GM23338 (cell line): ENCODE data around the gene PSMD3. TPM values are rescaled to one million over a fixed set of nuclear protein-coding genes. Genes with fewer than 3 reads are reported as not detected.

ENCODE experiments used
- ATAC-seq: fragments of 200-7000 bp; cut with Tn5 transposase; 3 replicates; pipeline ENCODE4 v1.9.1; 2020
- DNase-seq: peaks from one replicate; pipeline ENCODE4 v3.0.0-alpha.2; 2015; ENCODE audit warnings: low spot score
- H2AFZ ChIP-seq: fragments of 200-600 bp; sonication (generic); 2 replicates; pipeline ENCODE4 v1.8.0; 2016; ENCODE audit warnings: antibody characterized with exemption, mild to moderate bottlenecking, moderate library complexity
- H3F3A ChIP-seq: fragments of 200-600 bp; sonication (generic); replicated peaks from 2 replicates; pipeline ENCODE4 v1.8.0; 2017; ENCODE audit warnings: antibody characterized with exemption, mixed run types, low read depth
- H3K27ac ChIP-seq: fragments of 200-600 bp; sonication (generic); 2 replicates; pipeline ENCODE4 v1.6.1; 2016; ENCODE audit warnings: low read depth
- H3K27me3 ChIP-seq: fragments of 200-600 bp; sonication (generic); 2 replicates; pipeline ENCODE4 v1.8.0; 2016; ENCODE audit warnings: mild to moderate bottlenecking, mixed run types, moderate library complexity; ENCODE audit not compliant: insufficient read depth
- H3K36me3 ChIP-seq: fragments of 200-600 bp; sonication (generic); 2 replicates; pipeline ENCODE4 v1.8.0; 2016; ENCODE audit warnings: mild to moderate bottlenecking; ENCODE audit not compliant: insufficient read depth
- H3K4me1 ChIP-seq: fragments of 200-600 bp; sonication (generic); 2 replicates; pipeline ENCODE4 v1.8.0; 2016; ENCODE audit warnings: mild to moderate bottlenecking, moderate library complexity; ENCODE audit not compliant: insufficient read depth
- H3K4me2 ChIP-seq: fragments of 200-600 bp; sonication (generic); 2 replicates; pipeline ENCODE4 v1.7.1; 2017; ENCODE audit warnings: mixed run types
- H3K4me3 ChIP-seq: fragments of 200-600 bp; sonication (generic); 2 replicates; pipeline ENCODE4 v1.6.1; 2016; ENCODE audit warnings: mixed run types
- H3K79me2 ChIP-seq: fragments of 200-600 bp; sonication (generic); replicated peaks from 2 replicates; pipeline ENCODE4 v1.8.0; 2017; ENCODE audit warnings: mild to moderate bottlenecking; ENCODE audit not compliant: insufficient read depth
- H3K9me2 ChIP-seq: fragments of 200-600 bp; sonication (generic); 2 replicates; pipeline ENCODE4 v1.8.0; 2017; ENCODE audit not compliant: insufficient read depth
- H4K20me1 ChIP-seq: fragments of 200-600 bp; sonication (generic); replicated peaks from 2 replicates; pipeline ENCODE4 v1.8.0; 2017; ENCODE audit warnings: mild to moderate bottlenecking; ENCODE audit not compliant: insufficient read depth
- H3K27ac Mint-ChIP-seq: 2 replicates; pipeline ENCODE4 v1.8.0; 2020; ENCODE audit warnings: inconsistent platforms, mild to moderate bottlenecking, moderate library complexity, mixed read lengths
- H3K27me3 Mint-ChIP-seq: 3 replicates; pipeline ENCODE4 v1.8.0; 2022; ENCODE audit warnings: low read depth, mild to moderate bottlenecking, moderate library complexity, mixed read lengths, inconsistent platforms; ENCODE audit not compliant: insufficient read depth, poor library complexity
- H3K36me3 Mint-ChIP-seq: 3 replicates; pipeline ENCODE4 v1.8.0; 2021; ENCODE audit warnings: low read depth, mild to moderate bottlenecking, inconsistent platforms, moderate library complexity, mixed read lengths
- H3K4me1 Mint-ChIP-seq: 3 replicates; pipeline ENCODE4 v1.8.0; 2020; ENCODE audit warnings: mild to moderate bottlenecking, inconsistent platforms, mixed read lengths
- H3K4me3 Mint-ChIP-seq: 3 replicates; pipeline ENCODE4 v1.8.0; 2021; ENCODE audit warnings: moderate library complexity, mild to moderate bottlenecking, inconsistent platforms, mixed read lengths
- H3K9me3 Mint-ChIP-seq: 3 replicates; pipeline ENCODE4 v1.8.0; 2020; ENCODE audit warnings: moderate library complexity, mild to moderate bottlenecking, inconsistent platforms, mixed read lengths
- CREB1 ChIP-seq: fragments of 250-450 bp; sonication (Bioruptor Pico); IDR thresholded peaks from 2 replicates; pipeline ENCODE4 v1.5.0; 2020; ENCODE audit warnings: low read depth, mild to moderate bottlenecking, moderate library complexity
- ETS1 ChIP-seq: IDR thresholded peaks from 2 replicates; pipeline ENCODE4 v1.6.1; 2016; ENCODE audit warnings: antibody characterized with exemption
- EZH2phosphoT487 ChIP-seq: fragments of 200-600 bp; sonication (generic); IDR thresholded peaks from one replicate; pipeline ENCODE4 v1.8.1; 2018; ENCODE audit warnings: antibody characterized with exemption; ENCODE audit not compliant: unreplicated experiment
- NANOG ChIP-seq: IDR thresholded peaks from 2 replicates; pipeline ENCODE4 v1.6.1; 2016; ENCODE audit warnings: antibody characterized with exemption, borderline replicate concordance
- POLR2AphosphoS5 ChIP-seq: IDR thresholded peaks from 2 replicates; pipeline ENCODE4 v1.6.1; 2016; ENCODE audit warnings: antibody characterized with exemption, low read depth
- REST ChIP-seq: IDR thresholded peaks from one replicate; pipeline ENCODE4 v1.6.1; 2018; ENCODE audit warnings: antibody characterized with exemption; ENCODE audit not compliant: unreplicated experiment
- STAT1 ChIP-seq: IDR thresholded peaks from one replicate; pipeline ENCODE4 v1.6.1; 2016; ENCODE audit warnings: antibody characterized with exemption; ENCODE audit not compliant: unreplicated experiment
- ZNF114 ChIP-seq: fragments of 250-450 bp; sonication (Bioruptor Pico); IDR thresholded peaks from 2 replicates; pipeline ENCODE4 v1.5.0; 2020; ENCODE audit warnings: mild to moderate bottlenecking, moderate library complexity
- ZNF331 ChIP-seq: fragments of 250-450 bp; sonication (Bioruptor Pico); IDR thresholded peaks from 2 replicates; pipeline ENCODE4 v1.5.0; 2020; ENCODE audit warnings: low read depth, mild to moderate bottlenecking, moderate library complexity
- ZNF462 ChIP-seq: fragments of 250-450 bp; sonication (Bioruptor Pico); IDR thresholded peaks from 2 replicates; pipeline ENCODE4 v1.5.0; 2020; ENCODE audit warnings: mild to moderate bottlenecking, moderate library complexity
- polyA plus RNA-seq: library from polyadenylated mRNA; unstranded; fragments of >200 nt; fragmentation: Nextera tagmentation; extraction: Ambion mirVana; gene quantifications from 2 replicates; pipeline ENCODE4 v1.2.1, GENCODE V29; 2016
- total RNA-seq: library from RNA; depleted of rRNA; stranded (reverse); fragments of >200 nt; shearing (Covaris generic); gene quantifications from 2 replicates; pipeline ENCODE4 v1.2.3, GENCODE V29; 2014

PSMD3 gene
- total and polyA plus RNA-seq, 2 experiments from 2014 or later = 112 to 217 TPM

GRCh38 chr17:39960524-39961041 is 20.0 kb upstream of the PSMD3 start (continued):
- TF ChIP-seq REST (no peak), NANOG (no peak), ETS1 (no peak), ZNF331 (no peak), EZH2phosphoT487 (no peak), ZNF114 (CRISPR knock-in tag) (no peak), POLR2AphosphoS5 (no peak), CREB1 (no peak), STAT1 (no peak)

GRCh38 chr17:39962642-39963220 is 17.9 kb upstream of the PSMD3 start, which contains the start of gene GSDMA:
TSS of gene GSDMA (plus strand) at chr17:39963004. CDS start at chr17:39965688, 2,684 bp downstream.
- H3F3A ChIP-seq = no peaks in the 10 kb centered on the region
- no peak within 1 kb of the TSS for H3K4me3 ChIP-seq
- no peaks in the 10 kb centered on the region for H4K20me1 ChIP-seq
- no peaks in the 10 kb centered on the region for H3K4me1 ChIP-seq
- no peaks in the 10 kb centered on the region for H3K27me3 ChIP-seq
- DNase-seq (no peak), ATAC-seq (no peak)
- Mint-ChIP-seq H3K36me3 (no peaks in the 10 kb centered on the region), H3K27me3 (peaks cover 20% of the 10 kb centered on the region), H3K4me3 (no peak within 1 kb of the TSS), H3K9me3 (no peaks in the 10 kb centered on the region), H3K4me1 (peaks cover 8% of the 10 kb centered on the region), H3K27ac (no peak within 1 kb of the TSS)
- no peaks in the 10 kb centered on the region for H3K79me2 ChIP-seq
- no peak within 1 kb of the TSS for H3K4me2 ChIP-seq
- no peaks in the 10 kb centered on the region for H3K9me2 ChIP-seq
- H3K27ac ChIP-seq = no peak within 1 kb of the TSS
- H3K36me3 ChIP-seq = no peaks in the 10 kb centered on the region
- H2AFZ ChIP-seq = no peak within 1 kb of the TSS; the same call in 1 of the 2 replicates
- no peak for TF ChIP-seq ZNF114 (CRISPR knock-in tag)
- no peak for TF ChIP-seq CREB1
- TF ChIP-seq STAT1 = no peak
- no peak for TF ChIP-seq POLR2AphosphoS5
- no peak for TF ChIP-seq ETS1
- TF ChIP-seq ZNF462 (CRISPR knock-in tag) = no peak
